ENCODE data around the gene ENOX1. TPM values are rescaled to one million over a fixed set of nuclear protein-coding genes. Genes with fewer than 3 reads are reported as not detected.

ENOX1 gene
- total RNA-seq, 1 donor from 2014 or later, result 1.7 TPM

- no peak overlapping the region for H3K4me3 Mint-ChIP-seq (ENCODE audit: unreplicated experiment)
- TF ChIP-seq CTCF (IDR thresholded peaks at IDR 0.05; ENCODE audit: unreplicated experiment), result no peak
- H3K9me3 Mint-ChIP-seq (ENCODE audit: unreplicated experiment), result no peaks in the 10 kb centered on the region
- no peaks in the 10 kb centered on the region for H3K36me3 Mint-ChIP-seq (ENCODE audit: low read depth, unreplicated experiment)
- H3K27me3 Mint-ChIP-seq (ENCODE audit: unreplicated experiment), result peaks cover 2% of the 10 kb centered on the region
- no peak overlapping the region for H3K27ac Mint-ChIP-seq (ENCODE audit: unreplicated experiment)
- DNase-seq (ENCODE audit: low spot score), result no peak
- no peaks in the 10 kb centered on the region for H3K4me1 Mint-ChIP-seq (ENCODE audit: unreplicated experiment)
These were observed 511.9 kb downstream of the ENOX1 start for GRCh38 chr13:43274881-43275280.

GRCh38 chr13:43273362-43273761, 513.4 kb downstream of the ENOX1 start:
- H3K27me3 Mint-ChIP-seq (ENCODE audit: unreplicated experiment), result peaks cover 2% of the 10 kb centered on the region
- no peak overlapping the region for H3K4me3 Mint-ChIP-seq (ENCODE audit: unreplicated experiment)
- no peak for TF ChIP-seq CTCF (IDR thresholded peaks at IDR 0.05; ENCODE audit: unreplicated experiment)
- no peaks in the 10 kb centered on the region for H3K9me3 Mint-ChIP-seq (ENCODE audit: unreplicated experiment)
- DNase-seq (ENCODE audit: low spot score), result no peak
- no peaks in the 10 kb centered on the region for H3K4me1 Mint-ChIP-seq (ENCODE audit: unreplicated experiment)
- no peak overlapping the region for H3K27ac Mint-ChIP-seq (ENCODE audit: unreplicated experiment)
- no peaks in the 10 kb centered on the region for H3K36me3 Mint-ChIP-seq (ENCODE audit: low read depth, unreplicated experiment)

- H3K27me3 Mint-ChIP-seq (ENCODE audit: unreplicated experiment), result peaks cover 2% of the 10 kb centered on the region
- TF ChIP-seq CTCF (IDR thresholded peaks at IDR 0.05; ENCODE audit: unreplicated experiment), result no peak
- no peak overlapping the region for H3K27ac Mint-ChIP-seq (ENCODE audit: unreplicated experiment)
- H3K9me3 Mint-ChIP-seq (ENCODE audit: unreplicated experiment), result no peaks in the 10 kb centered on the region
- H3K36me3 Mint-ChIP-seq (ENCODE audit: low read depth, unreplicated experiment), result no peaks in the 10 kb centered on the region
- no peaks in the 10 kb centered on the region for H3K4me1 Mint-ChIP-seq (ENCODE audit: unreplicated experiment)
- DNase-seq (ENCODE audit: low spot score), result no peak
- H3K4me3 Mint-ChIP-seq (ENCODE audit: unreplicated experiment), result no peak overlapping the region
These were observed 513.9 kb downstream of the ENOX1 start for GRCh38 chr13:43272851-43273250.

GRCh38 chr13:43271152-43271551, 515.6 kb downstream of the ENOX1 start:
- H3K27me3 Mint-ChIP-seq (ENCODE audit: unreplicated experiment), result peaks cover 2% of the 10 kb centered on the region
- DNase-seq (ENCODE audit: low spot score), result no peak
- peaks cover 6% of the 10 kb centered on the region for H3K4me1 Mint-ChIP-seq (ENCODE audit: unreplicated experiment)
- no peaks in the 10 kb centered on the region for H3K9me3 Mint-ChIP-seq (ENCODE audit: unreplicated experiment)
- no peak overlapping the region for H3K4me3 Mint-ChIP-seq (ENCODE audit: unreplicated experiment)
- H3K27ac Mint-ChIP-seq (ENCODE audit: unreplicated experiment), result no peak overlapping the region
- H3K36me3 Mint-ChIP-seq (ENCODE audit: low read depth, unreplicated experiment), result no peaks in the 10 kb centered on the region
- no peak for TF ChIP-seq CTCF (IDR thresholded peaks at IDR 0.05; ENCODE audit: unreplicated experiment)

- Mint-ChIP-seq H3K36me3 (ENCODE audit: low read depth, unreplicated experiment) (no peaks in the 10 kb centered on the region), H3K9me3 (ENCODE audit: unreplicated experiment) (no peaks in the 10 kb centered on the region), H3K27ac (ENCODE audit: unreplicated experiment) (no peak overlapping the region), H3K4me1 (ENCODE audit: unreplicated experiment) (peaks cover 6% of the 10 kb centered on the region), H3K27me3 (ENCODE audit: unreplicated experiment) (peaks cover 2% of the 10 kb centered on the region), H3K4me3 (ENCODE audit: unreplicated experiment) (no peak overlapping the region)
- no peak for DNase-seq (ENCODE audit: low spot score)
- TF ChIP-seq CTCF (IDR thresholded peaks at IDR 0.05; ENCODE audit: unreplicated experiment), result no peak
These were observed 516.5 kb downstream of the ENOX1 start for GRCh38 chr13:43270130-43270830.
